GM19025 (cell line): Measurements from ENCODE around the gene AKAP3.

Experiments
- ATAC-seq: cut with Tn5 transposase; IDR thresholded peaks from one replicate; pipeline ENCODE4 v1.9.1; 2021; ENCODE audit warnings: mild to moderate bottlenecking, low read depth, moderate library complexity; ENCODE audit not compliant: unreplicated experiment

Gene AKAP3

GRCh38 chr12:4603946-4604345 is 44.9 kb downstream of the AKAP3 start:
- no peak for ATAC-seq

GRCh38 chr12:4603421-4603820 is 45.4 kb downstream of the AKAP3 start:
- no peak for ATAC-seq

GRCh38 chr12:4595881-4596280 is 53.0 kb downstream of the AKAP3 start:
- ATAC-seq, result no peak

- no peak for ATAC-seq
Observed at GRCh38 chr12:4591180-4591687, 57.6 kb downstream of the AKAP3 start.

- no peak for ATAC-seq
Observed at GRCh38 chr12:4589941-4590340, 58.9 kb downstream of the AKAP3 start.

GRCh38 chr12:4588916-4589315 is 59.9 kb downstream of the AKAP3 start:
- no peak for ATAC-seq

- no peak for ATAC-seq
Observed at GRCh38 chr12:4587108-4587507, 61.7 kb downstream of the AKAP3 start.

- no peak for ATAC-seq
Observed at GRCh38 chr12:4586500-4586899, 62.4 kb downstream of the AKAP3 start.

GRCh38 chr12:4584896-4585295 is 64.0 kb downstream of the AKAP3 start:
- no peak for ATAC-seq

- ATAC-seq, result no peak
Observed at GRCh38 chr12:4584281-4584680, 64.6 kb downstream of the AKAP3 start.

GRCh38 chr12:4580281-4580688 is 68.6 kb downstream of the AKAP3 start:
- ATAC-seq, result no peak

- no peak for ATAC-seq
Observed at GRCh38 chr12:4579305-4580102, 69.3 kb downstream of the AKAP3 start.

- no peak for ATAC-seq
Observed at GRCh38 chr12:4572680-4573079, 76.2 kb downstream of the AKAP3 start.

GRCh38 chr12:4569261-4569660 is 79.6 kb downstream of the AKAP3 start:
- ATAC-seq, result no peak

- no peak for ATAC-seq
Observed at GRCh38 chr12:4567073-4567881, 81.6 kb downstream of the AKAP3 start.

- ATAC-seq, result no peak
Observed at GRCh38 chr12:4566474-4566873, 82.4 kb downstream of the AKAP3 start.
